PFSK-1 (cell line): Measurements from ENCODE around the gene RNF157.

ENCODE experiments used
- POLR2AphosphoS5 ChIP-seq: IDR thresholded peaks from 2 replicates; pipeline ENCODE4 v1.6.1; 2012; ENCODE audit warnings: low read depth, mild to moderate bottlenecking, control low read depth, low read length, moderate library complexity
- TAF1 ChIP-seq: IDR thresholded peaks from 2 replicates; pipeline ENCODE4 v1.6.1; 2012; ENCODE audit warnings: low read length, control low read depth, borderline replicate concordance; ENCODE audit not compliant: insufficient read depth
- TF ChIP-seq, protein P1 (sequence below), 2 experiments: IDR thresholded peaks; 2 replicates each; pipeline versions ENCODE4 v1.6.1 to v1.8.0; 2011 to 2012; ENCODE audit warnings: low read depth in 2 of 2, low read length in 2 of 2, control low read depth in 1 of 2, inconsistent platforms in 1 of 2, mild to moderate bottlenecking in 1 of 2, moderate library complexity in 1 of 2; ENCODE audit not compliant: insufficient read depth in 1 of 2

DNA sequence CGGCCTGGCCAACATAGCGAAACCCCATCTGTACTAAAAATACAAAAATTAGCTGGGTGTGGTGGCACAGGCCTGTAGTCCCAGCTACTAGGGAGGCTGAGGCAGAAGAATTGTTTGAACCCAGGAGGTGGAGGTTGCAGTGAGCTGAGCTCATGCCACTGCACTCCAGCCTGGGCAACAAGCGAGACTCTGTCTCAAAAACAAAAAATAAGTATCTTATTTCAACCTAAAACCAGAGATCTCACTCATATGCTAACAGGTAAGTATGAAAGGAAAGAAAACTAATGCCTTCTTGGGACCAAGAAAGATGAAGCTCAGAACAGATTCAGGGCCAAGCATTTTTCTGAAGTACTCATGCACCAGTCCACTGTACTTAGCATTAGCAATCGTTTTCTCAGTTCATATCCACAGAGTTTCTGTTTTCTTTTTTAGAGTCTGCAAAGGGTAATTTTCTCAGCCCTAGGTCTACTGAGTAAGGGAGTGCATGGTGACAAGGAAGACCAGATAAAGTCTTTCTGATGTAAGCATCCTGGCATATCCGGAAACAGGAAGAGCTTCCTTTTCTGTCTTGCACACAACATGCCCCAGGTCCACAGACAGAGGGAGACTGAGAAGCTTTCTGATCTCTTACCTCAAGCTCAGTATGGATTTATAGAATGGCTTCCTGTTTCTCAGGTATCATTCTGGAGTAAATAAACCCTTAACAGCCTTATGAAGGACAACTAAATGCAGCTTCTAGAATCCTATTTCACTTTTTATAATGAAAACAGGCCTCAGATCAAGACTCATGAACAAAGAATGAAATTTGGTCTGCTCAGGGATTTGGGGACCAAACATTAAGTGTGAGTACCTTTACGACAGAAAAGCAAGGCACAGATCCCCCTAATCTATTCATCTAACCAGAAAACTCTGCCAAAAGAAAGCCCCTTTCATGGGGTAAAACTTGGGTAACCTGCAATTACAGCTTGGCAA lies 60.5 kb downstream of the RNF157 start:
- TF ChIP-seq, protein P1, sequence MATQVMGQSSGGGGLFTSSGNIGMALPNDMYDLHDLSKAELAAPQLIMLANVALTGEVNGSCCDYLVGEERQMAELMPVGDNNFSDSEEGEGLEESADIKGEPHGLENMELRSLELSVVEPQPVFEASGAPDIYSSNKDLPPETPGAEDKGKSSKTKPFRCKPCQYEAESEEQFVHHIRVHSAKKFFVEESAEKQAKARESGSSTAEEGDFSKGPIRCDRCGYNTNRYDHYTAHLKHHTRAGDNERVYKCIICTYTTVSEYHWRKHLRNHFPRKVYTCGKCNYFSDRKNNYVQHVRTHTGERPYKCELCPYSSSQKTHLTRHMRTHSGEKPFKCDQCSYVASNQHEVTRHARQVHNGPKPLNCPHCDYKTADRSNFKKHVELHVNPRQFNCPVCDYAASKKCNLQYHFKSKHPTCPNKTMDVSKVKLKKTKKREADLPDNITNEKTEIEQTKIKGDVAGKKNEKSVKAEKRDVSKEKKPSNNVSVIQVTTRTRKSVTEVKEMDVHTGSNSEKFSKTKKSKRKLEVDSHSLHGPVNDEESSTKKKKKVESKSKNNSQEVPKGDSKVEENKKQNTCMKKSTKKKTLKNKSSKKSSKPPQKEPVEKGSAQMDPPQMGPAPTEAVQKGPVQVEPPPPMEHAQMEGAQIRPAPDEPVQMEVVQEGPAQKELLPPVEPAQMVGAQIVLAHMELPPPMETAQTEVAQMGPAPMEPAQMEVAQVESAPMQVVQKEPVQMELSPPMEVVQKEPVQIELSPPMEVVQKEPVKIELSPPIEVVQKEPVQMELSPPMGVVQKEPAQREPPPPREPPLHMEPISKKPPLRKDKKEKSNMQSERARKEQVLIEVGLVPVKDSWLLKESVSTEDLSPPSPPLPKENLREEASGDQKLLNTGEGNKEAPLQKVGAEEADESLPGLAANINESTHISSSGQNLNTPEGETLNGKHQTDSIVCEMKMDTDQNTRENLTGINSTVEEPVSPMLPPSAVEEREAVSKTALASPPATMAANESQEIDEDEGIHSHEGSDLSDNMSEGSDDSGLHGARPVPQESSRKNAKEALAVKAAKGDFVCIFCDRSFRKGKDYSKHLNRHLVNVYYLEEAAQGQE (IDR thresholded peaks at IDR 0.05; ENCODE audit: insufficient read depth in 1 of 2, low read depth in 2 of 2, low read length in 2 of 2): no peak
- peak; percentile 24; the same call in 1 of the 2 replicates for TF ChIP-seq POLR2AphosphoS5
- no peak for TF ChIP-seq TAF1
